ENCODE results near the gene CHURC1. TPM values are rescaled to one million over a fixed set of nuclear protein-coding genes. Genes with fewer than 3 reads are reported as not detected.

CHURC1 gene
- total RNA-seq, 1 donor from 2014 or later = 98.2 TPM

GRCh38 chr14:64951291-64951690 lies 37.0 kb downstream of the CHURC1 start:
- no peak for DNase-seq (ENCODE audit: missing footprints)
- intact Hi-C loops (cut with DNase I) = no loop called here
- ATAC-seq = no peak

- intact Hi-C loops (cut with DNase I) = no loop called here
- ATAC-seq (peak; percentile 14), DNase-seq (ENCODE audit: missing footprints) (no peak)
These were observed 37.5 kb downstream of the CHURC1 start for GRCh38 chr14:64951724-64952123.

GRCh38 chr14:64952598-64953309 lies 38.5 kb downstream of the CHURC1 start:
- no peak for DNase-seq (ENCODE audit: missing footprints)
- ATAC-seq = no peak
- intact Hi-C loops (cut with DNase I) = no loop called here

GRCh38 chr14:64953310-64953654 lies 39.0 kb downstream of the CHURC1 start:
- ATAC-seq = no peak
- no peak for DNase-seq (ENCODE audit: missing footprints)
- intact Hi-C loops (cut with DNase I) = no loop called here

- intact Hi-C loops (cut with DNase I) = no loop called here
- ATAC-seq (no peak), DNase-seq (ENCODE audit: missing footprints) (no peak)
These were observed 39.4 kb downstream of the CHURC1 start for GRCh38 chr14:64953661-64954060.

- no peak for ATAC-seq
- DNase-seq (ENCODE audit: missing footprints) = no peak
- intact Hi-C loops (cut with DNase I) = no loop called here
These were observed 40.4 kb downstream of the CHURC1 start for GRCh38 chr14:64954491-64955240.

GRCh38 chr14:64955297-64955696 lies 41.0 kb downstream of the CHURC1 start:
- intact Hi-C loops (cut with DNase I) = no loop called here

GRCh38 chr14:64956697-64957406 lies 42.6 kb downstream of the CHURC1 start:
- no peak for DNase-seq (ENCODE audit: missing footprints)
- ATAC-seq = no peak
- intact Hi-C loops (cut with DNase I) = no loop called here

More at GRCh38 chr14:64955297-64955696, 41.0 kb downstream of the CHURC1 start:
- ATAC-seq = no peak
- no peak for DNase-seq (ENCODE audit: missing footprints)

GRCh38 chr14:64958201-64958600 lies 43.9 kb downstream of the CHURC1 start:
- intact Hi-C loops (cut with DNase I) = no loop called here
- DNase-seq (ENCODE audit: missing footprints) (no peak), ATAC-seq (no peak)

GRCh38 chr14:64958743-64959142 lies 44.5 kb downstream of the CHURC1 start:
- intact Hi-C loops (cut with DNase I) = no loop called here
- DNase-seq (ENCODE audit: missing footprints) (no peak), ATAC-seq (no peak)

- intact Hi-C loops (cut with DNase I) = no loop called here
- DNase-seq (ENCODE audit: missing footprints) (no peak), ATAC-seq (peak; percentile 25)
These were observed 46.6 kb downstream of the CHURC1 start for GRCh38 chr14:64960762-64961276.

- DNase-seq (ENCODE audit: missing footprints) = no peak
- intact Hi-C loops (cut with DNase I) = no loop called here
- ATAC-seq = no peak
These were observed 49.4 kb downstream of the CHURC1 start for GRCh38 chr14:64963611-64964010.

- DNase-seq (ENCODE audit: missing footprints) (no peak), ATAC-seq (no peak)
- intact Hi-C loops (cut with DNase I) = no loop called here
These were observed 51.2 kb downstream of the CHURC1 start for GRCh38 chr14:64965356-64966000.

GRCh38 chr14:64966976-64967375 lies 52.7 kb downstream of the CHURC1 start:
- intact Hi-C loops (cut with DNase I) = no loop called here
- DNase-seq (ENCODE audit: missing footprints) (no peak), ATAC-seq (no peak)

- intact Hi-C loops (cut with DNase I) = no loop called here
- DNase-seq (ENCODE audit: missing footprints) (no peak), ATAC-seq (no peak)
These were observed 53.9 kb downstream of the CHURC1 start for GRCh38 chr14:64968167-64968566.

- DNase-seq (ENCODE audit: missing footprints) (no peak), ATAC-seq (no peak)
- intact Hi-C loops (cut with DNase I) = no loop called here
These were observed 54.4 kb downstream of the CHURC1 start for GRCh38 chr14:64968651-64969050.

GRCh38 chr14:64970041-64970440 lies 55.8 kb downstream of the CHURC1 start:
- intact Hi-C loops (cut with DNase I) = no loop called here
- no peak for ATAC-seq
- DNase-seq (ENCODE audit: missing footprints) = no peak

GRCh38 chr14:64970776-64971477 lies 56.7 kb downstream of the CHURC1 start:
- no peak for DNase-seq (ENCODE audit: missing footprints)
- no peak for ATAC-seq
- intact Hi-C loops (cut with DNase I) = no loop called here

- intact Hi-C loops (cut with DNase I) = no loop called here
- no peak for ATAC-seq
- DNase-seq (ENCODE audit: missing footprints) = no peak
These were observed 57.3 kb downstream of the CHURC1 start for GRCh38 chr14:64971491-64971942.
